ENCODE results near the gene CCDC40.

The CCDC40 gene

GRCh38 chr17:80145076-80146075 lies 108.9 kb downstream of the CCDC40 start:
- DNase-seq (ENCODE audit: low spot score): peak; percentile 44

GRCh38 chr17:80146121-80147034 lies 109.9 kb downstream of the CCDC40 start:
- DNase-seq (ENCODE audit: low spot score): peak; percentile 24

DNA sequence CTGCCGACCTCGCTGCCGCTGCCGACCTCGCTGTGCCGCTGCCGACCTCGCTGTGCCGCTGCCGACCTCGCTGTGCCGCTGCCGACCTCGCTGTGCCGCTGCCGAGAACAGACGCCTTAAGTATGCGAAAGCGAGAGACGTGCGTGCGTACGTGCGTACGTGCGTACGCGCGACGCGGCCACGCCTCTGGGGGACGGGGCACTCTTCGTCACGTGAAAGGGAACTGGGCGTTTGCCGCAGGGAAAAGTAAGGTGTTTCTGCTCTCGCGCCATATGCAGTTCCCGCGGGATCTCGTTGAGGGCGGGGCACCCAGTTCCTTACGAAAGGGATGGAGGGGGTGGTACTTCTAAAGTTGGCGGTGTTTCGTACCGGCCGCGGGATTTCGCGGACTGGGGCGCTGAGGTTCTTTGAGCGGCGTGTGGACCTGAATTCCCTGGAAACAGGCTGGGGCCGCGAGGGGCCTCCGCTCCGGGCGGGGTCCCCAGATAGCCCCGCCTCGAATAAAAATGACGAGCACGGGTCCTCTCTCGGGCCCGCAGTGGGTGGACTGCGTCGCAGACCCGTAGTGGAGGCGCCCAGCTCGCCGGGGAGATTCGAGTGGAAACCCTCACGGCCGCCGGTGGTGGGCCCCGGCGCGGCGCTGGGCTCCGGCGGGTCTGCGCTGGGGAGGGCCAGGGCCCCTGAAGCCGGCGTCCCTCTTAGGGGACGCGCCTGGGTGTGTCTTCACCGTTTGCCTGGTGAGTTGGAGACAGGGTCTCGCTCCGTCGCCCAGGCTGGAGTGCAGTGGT lies 110.8 kb downstream of the CCDC40 start, which contains the start of gene EIF4A3:
Gene EIF4A3, minus strand, starts transcription at position 94 of the 788 bp plus-strand sequence. CDS start 167 bp downstream, outside the sequence.
- peak; percentile 98 for DNase-seq (ENCODE audit: low spot score)
